HEK293T (cell line): ENCODE measurements around the gene GABRA4.

Source experiments
- ARNT ChIP-seq: fragments of 450-650 bp; IDR thresholded peaks from 2 replicates; pipeline ENCODE4 v1.6.1; 2017; ENCODE audit warnings: mild to moderate bottlenecking
- BHLHE40 ChIP-seq: fragments of 450-650 bp; IDR thresholded peaks from 2 replicates; pipeline ENCODE4 v1.6.1; 2016; ENCODE audit warnings: mild to moderate bottlenecking, moderate library complexity, borderline replicate concordance
- NFRKB ChIP-seq: fragments of 450-650 bp; IDR thresholded peaks from 2 replicates; pipeline ENCODE4 v1.6.1; 2016; ENCODE audit warnings: mild to moderate bottlenecking, moderate library complexity
- SP1 ChIP-seq: fragments of 450-650 bp; IDR thresholded peaks from 2 replicates; pipeline ENCODE4 v1.6.1; 2017
- TF ChIP-seq, protein P1 (sequence below): fragments of 450-650 bp; IDR thresholded peaks from 2 replicates; pipeline ENCODE4 v1.6.1; 2016

DNA sequence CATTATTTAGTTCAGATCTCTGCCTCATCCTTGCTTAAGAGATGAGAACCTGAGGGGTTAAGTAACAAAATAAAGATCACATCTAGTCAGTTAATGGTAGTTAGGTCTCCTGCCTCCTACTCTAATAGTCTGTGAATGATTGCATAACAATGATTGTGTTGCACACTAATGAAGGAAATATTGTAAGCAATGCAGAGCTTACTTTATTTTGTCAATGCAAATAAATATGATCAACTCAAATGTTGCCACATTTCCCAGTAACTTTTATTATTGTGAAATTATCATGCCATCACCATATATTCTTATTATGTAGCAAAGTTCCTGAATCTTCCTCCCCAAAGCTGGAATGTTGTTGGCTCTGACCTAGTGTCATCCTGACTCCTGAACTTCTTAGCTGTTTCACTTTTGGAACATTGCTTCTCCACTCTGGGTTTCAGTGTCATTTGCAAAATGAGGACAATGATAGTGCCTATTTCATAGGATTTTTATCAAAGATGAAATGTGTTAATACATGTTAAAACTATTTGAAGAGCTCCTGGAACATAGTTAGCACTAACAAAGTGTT is 17.0 kb upstream of the GABRA4 start:
- TF ChIP-seq, protein P1, sequence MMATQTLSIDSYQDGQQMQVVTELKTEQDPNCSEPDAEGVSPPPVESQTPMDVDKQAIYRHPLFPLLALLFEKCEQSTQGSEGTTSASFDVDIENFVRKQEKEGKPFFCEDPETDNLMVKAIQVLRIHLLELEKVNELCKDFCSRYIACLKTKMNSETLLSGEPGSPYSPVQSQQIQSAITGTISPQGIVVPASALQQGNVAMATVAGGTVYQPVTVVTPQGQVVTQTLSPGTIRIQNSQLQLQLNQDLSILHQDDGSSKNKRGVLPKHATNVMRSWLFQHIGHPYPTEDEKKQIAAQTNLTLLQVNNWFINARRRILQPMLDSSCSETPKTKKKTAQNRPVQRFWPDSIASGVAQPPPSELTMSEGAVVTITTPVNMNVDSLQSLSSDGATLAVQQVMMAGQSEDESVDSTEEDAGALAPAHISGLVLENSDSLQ = no peak
- TF ChIP-seq BHLHE40 (no peak), SP1 (no peak), ARNT (no peak), NFRKB (no peak)
